A549 (cell line): ENCODE data around the gene ZNF697. TPM values are rescaled to one million over a fixed set of nuclear protein-coding genes. Genes with fewer than 3 reads are reported as not detected.

Experiments
- ATAC-seq, 2 experiments: fragments of 200-7000 bp in 1 of 2; fragments of >200 bp in 1 of 2; cut with Nextera tagmentation in 1 of 2; cut with Tn5 transposase in 1 of 2; 3 replicates each; pipeline versions ENCODE4 v1.8.0 to v1.9.1; 2018 to 2020; ENCODE audit warnings: mild to moderate bottlenecking in 1 of 2, moderate library complexity in 1 of 2
- CTCF ChIA-PET: fragments of 300-600 bp; sonication (Branson Sonifier 250); formaldehyde crosslinking; extraction: SDS; loops from one replicate; lab custom pipeline; 2021; ENCODE audit warnings: antibody characterized with exemption, inconsistent platforms; lab: Yijun Ruan, JAX
- POLR2A ChIA-PET: fragments of 350-600 bp; formaldehyde crosslinking; extraction: SDS; loops from one replicate; lab custom pipeline; 2021; ENCODE audit warnings: antibody characterized with exemption, inconsistent platforms; lab: Yijun Ruan, JAX
- DNase-seq, 2 experiments: peaks; one replicate each; pipeline versions ENCODE4 v3.0.0 to v3.0.0-alpha.2; 2011 to 2016; ENCODE audit warnings: low read depth in 1 of 2, low spot score in 1 of 2
- FAIRE-seq: peaks from 2 replicates; lab custom pipeline; 2011; peaks lifted over from hg19 to GRCh38; lab: Jason Lieb, UNC
- H3K27ac ChIP-seq, 2 experiments: fragments of >200 bp; sonication (Bioruptor Twin); formaldehyde crosslinking; 3 replicates each; pipeline ENCODE4 v1.5.1; 2016 to 2017
- H3K4me1 ChIP-seq: fragments of >200 bp; sonication (Bioruptor Twin); formaldehyde crosslinking; 3 replicates; pipeline ENCODE4 v1.6.1; 2016
- H3K4me2 ChIP-seq: fragments of >200 bp; sonication (Bioruptor Twin); formaldehyde crosslinking; 3 replicates; pipeline ENCODE4 v1.6.1; 2016
- H3K4me3 ChIP-seq: fragments of >200 bp; sonication (Bioruptor Twin); formaldehyde crosslinking; 3 replicates; pipeline ENCODE4 v1.5.1; 2016
- H3K9me3 ChIP-seq: fragments of >200 bp; sonication (Bioruptor Twin); formaldehyde crosslinking; 3 replicates; pipeline ENCODE4 v1.6.1; 2016
- CHD4 ChIP-seq: fragments of 200-600 bp; sonication (generic); IDR thresholded peaks from 2 replicates; pipeline ENCODE4 v1.6.1; 2016; ENCODE audit warnings: antibody characterized with exemption, mild to moderate bottlenecking, borderline replicate concordance
- CTCF ChIP-seq: fragments of >200 bp; sonication (Bioruptor Twin); formaldehyde crosslinking; IDR thresholded peaks from 3 replicates; pipeline ENCODE4 v1.5.1; 2016
- EHF ChIP-seq: fragments of 250-450 bp; sonication (Bioruptor Pico); IDR thresholded peaks from 2 replicates; pipeline ENCODE4 v1.5.0; 2020; ENCODE audit warnings: mild to moderate bottlenecking
- EHMT2 ChIP-seq: fragments of 200-600 bp; sonication (generic); IDR thresholded peaks from 2 replicates; pipeline ENCODE4 v1.6.1; 2016; ENCODE audit warnings: antibody characterized with exemption, low read depth, mild to moderate bottlenecking, moderate library complexity
- HOXB13 ChIP-seq: fragments of 250-450 bp; sonication (Bioruptor Pico); IDR thresholded peaks from 2 replicates; pipeline ENCODE4 v1.5.0; 2020; ENCODE audit warnings: low read depth, mild to moderate bottlenecking, moderate library complexity
- HOXB5 ChIP-seq: fragments of 250-450 bp; sonication (Bioruptor Pico); IDR thresholded peaks from 2 replicates; pipeline ENCODE4 v1.5.0; 2020; ENCODE audit warnings: mild to moderate bottlenecking, moderate library complexity
- KDM1A ChIP-seq: fragments of 200-600 bp; sonication (generic); IDR thresholded peaks from 2 replicates; pipeline ENCODE4 v1.6.1; 2016; ENCODE audit warnings: low read depth, mild to moderate bottlenecking
- PBX3 ChIP-seq: IDR thresholded peaks from 2 replicates; pipeline ENCODE4 v1.6.1; 2012
- REST ChIP-seq: fragments of 200-600 bp; sonication (generic); IDR thresholded peaks from 2 replicates; pipeline ENCODE4 v1.6.1; 2016; ENCODE audit warnings: antibody characterized with exemption, mild to moderate bottlenecking, moderate library complexity
- SREBF2 ChIP-seq: fragments of 450-650 bp; IDR thresholded peaks from 2 replicates; pipeline ENCODE4 v1.6.1; 2014; ENCODE audit warnings: mild to moderate bottlenecking, moderate library complexity
- TFCP2L1 ChIP-seq: fragments of 250-450 bp; sonication (Bioruptor Pico); IDR thresholded peaks from 2 replicates; pipeline ENCODE4 v1.5.0; 2021; ENCODE audit warnings: mild to moderate bottlenecking
- ZSCAN20 ChIP-seq: fragments of 250-450 bp; sonication (Bioruptor Pico); IDR thresholded peaks from 2 replicates; pipeline ENCODE4 v1.8.0; 2022; ENCODE audit warnings: mild to moderate bottlenecking, moderate library complexity
- WGBS: methylation state at CpG from one replicate; pipeline ENCODE4 v1.1.6; 2017; ENCODE audit errors: missing lambda C conversion rate; 5-methylcytosine and 5-hydroxymethylcytosine counted together
- polyA plus RNA-seq, 4 experiments: library from polyadenylated mRNA; depleted of rRNA in 3 of 4; stranded (reverse); fragments of >200 nt; fragmentation: RNase III in 1 of 4; extraction: RNeasy Plus Mini Kit Qiagen cat#74134 plus additional on column Dnase treatment in 1 of 4; gene quantifications; 2 replicates in 3 of 4; 3 replicates in 1 of 4; pipeline ENCODE4 v1.2.3, GENCODE V29; 2011 to 2017
- TF ChIP-seq, protein P1 (sequence below): fragments of 150-350 bp; IDR thresholded peaks from 2 replicates; pipeline ENCODE4 v1.6.1; 2014; ENCODE audit warnings: low read depth, mild to moderate bottlenecking, low read length
- TF ChIP-seq, protein P2 (sequence below): fragments of 250-450 bp; sonication (Bioruptor Pico); IDR thresholded peaks from 2 replicates; pipeline ENCODE4 v1.5.0; 2021; ENCODE audit warnings: mild to moderate bottlenecking, moderate library complexity, borderline replicate concordance

ZNF697 gene
- polyA plus RNA-seq, 2 of the 4 experiments (the other 2 are of a cell fraction) = 2.2 to 2.6 TPM

DNA sequence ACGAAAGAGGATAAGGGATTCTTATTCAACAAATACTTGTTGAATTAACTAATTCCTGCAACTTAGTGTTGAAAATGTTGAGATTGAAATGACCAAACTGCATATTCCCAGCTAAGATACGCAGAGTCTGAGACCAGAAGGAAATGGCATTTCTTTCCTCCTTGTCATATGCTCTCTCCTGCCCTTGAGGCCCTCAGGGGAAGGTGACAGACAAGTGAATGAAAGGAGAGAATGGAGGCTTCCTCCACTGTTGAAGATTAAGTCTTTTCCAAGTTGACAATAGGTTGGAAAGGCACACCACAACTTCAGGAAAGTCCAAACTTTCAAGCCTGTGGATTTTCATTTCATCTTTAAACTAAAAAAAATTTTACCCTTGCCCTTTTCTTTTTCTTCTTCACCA lies 3.1 kb upstream of the ZNF697 start:
- CTCF ChIA-PET = interaction anchor here (6.1 to 6.6 kb wide), 2 partner anchors 24 to 25 kb away, joined by 36 to 42 read pairs; no protein-coding TSS in a partner anchor
- WGBS = 31% methylated on average over 2 of the region's 2 CpGs

More for the DNA sequence above, 3.1 kb upstream of the ZNF697 start:
- H3K9me3 ChIP-seq = no peaks in the 10 kb centered on the region
- FAIRE-seq (no peak), DNase-seq (no peak), ATAC-seq (no peak)
- POLR2A ChIA-PET = no interaction called here
- H3K4me2 ChIP-seq = no peak overlapping the region
- no peak overlapping the region for H3K27ac ChIP-seq
- TF ChIP-seq HOXB13 (CRISPR knock-in tag) (no peak), ZSCAN20 (CRISPR knock-in tag) (no peak), HOXB5 (CRISPR knock-in tag) (no peak), EHF (CRISPR knock-in tag) (no peak), REST (no peak), TFCP2L1 (CRISPR knock-in tag) (no peak), CHD4 (no peak), KDM1A (no peak), PBX3 (no peak), SREBF2 (no peak), CTCF (no peak), EHMT2 (no peak)
- TF ChIP-seq, protein P1, sequence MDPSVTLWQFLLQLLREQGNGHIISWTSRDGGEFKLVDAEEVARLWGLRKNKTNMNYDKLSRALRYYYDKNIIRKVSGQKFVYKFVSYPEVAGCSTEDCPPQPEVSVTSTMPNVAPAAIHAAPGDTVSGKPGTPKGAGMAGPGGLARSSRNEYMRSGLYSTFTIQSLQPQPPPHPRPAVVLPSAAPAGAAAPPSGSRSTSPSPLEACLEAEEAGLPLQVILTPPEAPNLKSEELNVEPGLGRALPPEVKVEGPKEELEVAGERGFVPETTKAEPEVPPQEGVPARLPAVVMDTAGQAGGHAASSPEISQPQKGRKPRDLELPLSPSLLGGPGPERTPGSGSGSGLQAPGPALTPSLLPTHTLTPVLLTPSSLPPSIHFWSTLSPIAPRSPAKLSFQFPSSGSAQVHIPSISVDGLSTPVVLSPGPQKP = no peak
- TF ChIP-seq, protein P2, sequence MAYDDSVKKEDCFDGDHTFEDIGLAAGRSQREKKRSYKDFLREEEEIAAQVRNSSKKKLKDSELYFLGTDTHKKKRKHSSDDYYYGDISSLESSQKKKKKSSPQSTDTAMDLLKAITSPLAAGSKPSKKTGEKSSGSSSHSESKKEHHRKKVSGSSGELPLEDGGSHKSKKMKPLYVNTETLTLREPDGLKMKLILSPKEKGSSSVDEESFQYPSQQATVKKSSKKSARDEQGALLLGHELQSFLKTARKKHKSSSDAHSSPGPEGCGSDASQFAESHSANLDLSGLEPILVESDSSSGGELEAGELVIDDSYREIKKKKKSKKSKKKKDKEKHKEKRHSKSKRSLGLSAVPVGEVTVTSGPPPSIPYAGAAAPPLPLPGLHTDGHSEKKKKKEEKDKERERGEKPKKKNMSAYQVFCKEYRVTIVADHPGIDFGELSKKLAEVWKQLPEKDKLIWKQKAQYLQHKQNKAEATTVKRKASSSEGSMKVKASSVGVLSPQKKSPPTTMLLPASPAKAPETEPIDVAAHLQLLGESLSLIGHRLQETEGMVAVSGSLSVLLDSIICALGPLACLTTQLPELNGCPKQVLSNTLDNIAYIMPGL (CRISPR knock-in tag) = no peak
- H3K4me1 ChIP-seq = peaks cover 14% of the 10 kb centered on the region; the same call in 2 of the 3 replicates
- no peak overlapping the region for H3K4me3 ChIP-seq
